ELF-1 (cell line): ENCODE data around the gene MAN1C1.
A peak's percentile ranks its signal among the peaks of the same experiment; 100 is the strongest.

Experiments used
- DNase-seq: peaks from one replicate; pipeline ENCODE4 v3.0.0-alpha.2; 2016; ENCODE audit warnings: low read depth, low spot score

Gene MAN1C1

DNA sequence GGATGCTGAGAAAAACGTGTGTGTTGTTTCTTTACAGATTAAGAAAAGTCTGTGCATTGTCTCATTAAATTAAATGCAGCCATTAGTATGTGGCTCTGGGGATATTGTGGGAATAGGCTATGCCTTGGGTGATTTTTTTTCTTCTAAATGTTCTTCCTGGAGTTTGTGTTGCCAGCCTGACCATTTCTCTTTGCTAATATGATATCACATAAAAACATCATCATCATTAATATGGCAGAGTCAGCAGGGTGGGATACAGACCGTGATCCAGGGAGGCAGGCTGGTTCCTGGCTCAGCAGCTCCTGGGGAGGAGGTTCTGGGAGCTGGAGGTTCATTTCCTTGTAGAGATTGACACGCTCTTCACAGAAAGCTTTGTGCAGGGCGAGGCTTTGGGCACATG, 122.8 kb downstream of the MAN1C1 start:
- no peak for DNase-seq

DNA sequence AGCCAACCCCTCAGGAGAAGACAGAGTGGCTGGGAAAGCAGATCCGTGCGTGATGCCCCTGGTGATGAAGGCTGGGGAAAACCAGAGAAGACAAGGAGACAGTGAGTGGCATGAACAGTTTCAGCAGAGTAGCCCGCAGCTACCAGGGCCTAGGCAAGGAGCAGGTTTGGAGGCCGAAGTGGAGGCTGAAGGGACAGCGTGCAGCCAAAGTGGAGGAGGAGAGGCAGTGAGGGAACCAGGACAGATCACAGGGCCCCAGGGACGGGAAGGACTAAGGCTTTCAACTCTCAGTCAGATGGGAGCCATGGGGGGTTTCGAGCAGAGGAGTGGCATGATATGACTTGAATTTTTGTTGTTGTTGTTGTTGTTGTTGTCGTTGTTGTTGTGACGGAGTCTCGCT, 123.5 kb downstream of the MAN1C1 start:
- DNase-seq = no peak

DNA sequence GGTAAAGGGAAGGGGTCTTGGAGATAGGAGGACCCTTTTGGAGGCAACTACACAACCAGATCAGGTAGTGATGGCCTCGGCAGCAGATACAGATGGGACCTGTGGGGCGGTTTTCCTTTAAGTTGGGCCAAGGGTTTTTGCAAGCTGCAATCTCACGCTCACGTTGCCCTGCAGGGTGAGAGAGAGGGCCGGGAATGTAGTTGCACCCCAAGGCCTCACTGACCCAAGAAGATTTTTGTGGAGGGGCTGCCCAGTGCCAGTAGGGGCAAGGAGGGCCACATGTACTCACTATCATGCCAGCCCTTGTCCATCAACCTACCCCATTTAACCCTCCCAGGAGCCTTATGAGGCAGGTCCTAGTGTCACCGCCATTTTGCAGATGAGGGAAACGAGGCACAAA, 125.7 kb downstream of the MAN1C1 start:
- no peak for DNase-seq

- no peak for DNase-seq
Measured at GRCh38 chr1:25743164-25744139, 126.9 kb downstream of the MAN1C1 start.

DNA sequence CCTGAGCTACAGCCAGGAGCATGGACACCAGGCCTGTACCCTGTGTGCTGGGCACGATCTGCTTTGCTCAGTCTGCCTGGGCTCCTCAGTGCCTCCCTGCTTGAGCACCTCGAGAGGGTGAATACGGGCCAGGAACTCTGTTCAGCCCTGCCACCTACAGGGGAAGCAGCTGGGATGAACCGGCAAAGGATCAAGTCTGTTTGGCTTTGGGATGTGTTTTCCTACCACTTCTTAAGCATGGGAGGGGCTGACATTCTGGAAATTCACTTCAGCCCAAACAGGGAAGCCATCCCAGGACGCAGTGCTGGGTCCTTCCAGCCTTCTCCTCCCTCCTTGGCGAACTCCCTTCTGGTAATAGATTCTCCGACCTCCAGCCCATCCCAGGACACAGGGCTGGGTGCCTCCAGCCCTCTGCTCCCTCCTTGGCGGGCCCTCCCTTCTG, 127.6 kb downstream of the MAN1C1 start:
- DNase-seq = peak; percentile 77

DNA sequence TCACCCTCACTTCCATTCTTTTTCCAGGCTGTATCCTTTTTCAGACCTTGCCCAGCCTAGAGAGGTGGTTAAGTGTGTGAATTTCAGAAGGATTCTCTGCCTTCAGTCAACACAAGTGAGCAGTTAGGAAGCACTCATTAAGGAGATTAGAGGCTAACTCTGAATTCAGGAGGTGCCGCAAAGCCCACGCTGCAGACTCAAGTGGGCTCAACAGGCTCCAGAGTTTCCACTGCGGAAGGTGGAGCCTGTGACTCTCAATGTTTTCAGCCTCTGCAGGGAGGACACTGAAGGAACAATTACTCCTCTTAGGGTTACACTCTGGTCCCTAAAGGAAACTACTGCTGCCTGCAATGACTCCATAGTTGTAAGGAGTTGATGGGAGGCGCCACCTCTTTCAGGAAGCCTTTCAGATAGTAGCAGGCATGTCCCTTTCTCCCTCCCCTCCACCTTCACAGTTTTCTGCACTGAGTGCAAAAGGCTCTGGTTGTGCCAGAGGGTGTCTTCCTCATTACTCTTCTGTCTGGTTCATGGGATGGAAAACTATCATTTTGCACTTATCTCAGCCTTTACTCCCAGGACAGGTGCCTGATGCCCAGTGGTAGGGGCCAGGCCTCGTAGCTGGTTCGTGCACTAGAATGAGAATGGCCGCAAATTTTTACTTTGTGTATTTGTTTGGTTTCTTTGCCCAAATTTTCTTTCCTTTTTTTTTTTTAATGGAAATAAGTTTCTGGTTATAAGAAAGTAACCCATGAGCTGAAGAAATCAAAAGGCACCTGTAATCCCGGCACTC, 128.2 kb downstream of the MAN1C1 start:
- DNase-seq = no peak

GRCh38 chr1:25746299-25747045, 129.9 kb downstream of the MAN1C1 start:
- DNase-seq = no peak

DNA sequence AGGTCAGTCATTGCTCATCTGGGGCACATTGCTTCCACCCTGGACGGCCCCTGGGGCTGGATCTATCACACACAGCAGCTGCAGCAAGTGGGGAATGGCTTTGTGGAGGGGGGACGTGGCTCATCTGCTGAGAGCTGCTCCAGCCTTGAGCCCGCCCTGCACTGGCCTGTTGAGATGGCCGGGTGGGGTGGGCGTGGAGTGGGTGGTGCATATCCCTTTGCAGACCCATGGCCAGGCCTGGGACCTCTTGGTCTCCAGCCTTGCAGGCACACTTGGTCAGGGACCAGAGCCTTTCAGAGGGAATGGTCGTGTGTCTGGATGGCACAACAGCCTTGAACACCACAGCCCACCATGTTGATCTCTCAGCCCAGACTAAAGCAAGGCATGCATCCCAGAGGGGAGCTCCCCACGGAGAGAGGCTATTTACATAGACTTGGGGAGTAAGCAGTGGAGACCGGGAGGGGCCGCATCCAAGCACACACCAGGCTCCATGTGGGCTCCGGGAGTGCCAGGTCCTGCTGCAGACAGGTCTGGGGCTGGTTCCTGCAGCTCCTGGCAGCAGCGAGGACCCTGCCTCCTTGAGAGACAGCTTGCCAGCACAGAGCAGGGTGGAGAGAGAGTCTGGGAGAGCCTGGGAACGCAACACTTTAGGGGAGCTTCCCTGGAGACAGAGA, 130.6 kb downstream of the MAN1C1 start:
- no peak for DNase-seq

DNA sequence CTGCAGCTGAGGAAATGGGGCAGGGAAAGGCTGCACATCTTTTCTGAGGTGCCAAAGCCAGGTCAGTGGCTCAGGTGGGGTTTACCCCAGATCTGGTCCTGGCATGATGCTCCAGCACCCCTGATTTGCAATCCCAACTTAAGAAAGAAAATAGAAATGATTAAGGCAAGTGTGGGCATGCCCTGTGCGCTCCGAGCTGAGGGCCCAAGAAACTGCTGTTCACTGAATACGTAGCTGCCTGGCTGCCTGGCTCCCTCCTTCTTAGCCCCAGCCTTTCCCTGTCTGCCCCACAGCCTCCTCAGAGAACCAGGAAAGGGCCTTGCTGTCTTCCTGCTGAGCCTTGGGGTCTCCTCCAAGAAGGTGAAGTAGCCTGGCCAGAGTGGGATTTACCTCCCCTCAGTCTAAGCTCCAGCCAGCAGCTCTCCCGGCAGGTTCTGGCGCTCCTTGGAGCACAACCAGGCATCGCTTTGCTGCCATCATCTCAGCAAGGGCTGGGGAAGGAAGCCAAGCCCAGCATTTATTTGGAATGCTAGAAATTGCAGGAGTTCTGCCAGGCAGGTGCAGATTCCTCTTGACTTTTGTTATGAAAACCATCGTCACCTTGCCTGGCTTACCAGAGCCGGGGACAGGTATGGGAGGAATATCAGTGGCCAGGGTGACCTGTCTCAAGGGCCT, 132.1 kb downstream of the MAN1C1 start:
- no peak for DNase-seq

- DNase-seq = no peak
Measured at GRCh38 chr1:25750923-25751605, 134.5 kb downstream of the MAN1C1 start.

DNA sequence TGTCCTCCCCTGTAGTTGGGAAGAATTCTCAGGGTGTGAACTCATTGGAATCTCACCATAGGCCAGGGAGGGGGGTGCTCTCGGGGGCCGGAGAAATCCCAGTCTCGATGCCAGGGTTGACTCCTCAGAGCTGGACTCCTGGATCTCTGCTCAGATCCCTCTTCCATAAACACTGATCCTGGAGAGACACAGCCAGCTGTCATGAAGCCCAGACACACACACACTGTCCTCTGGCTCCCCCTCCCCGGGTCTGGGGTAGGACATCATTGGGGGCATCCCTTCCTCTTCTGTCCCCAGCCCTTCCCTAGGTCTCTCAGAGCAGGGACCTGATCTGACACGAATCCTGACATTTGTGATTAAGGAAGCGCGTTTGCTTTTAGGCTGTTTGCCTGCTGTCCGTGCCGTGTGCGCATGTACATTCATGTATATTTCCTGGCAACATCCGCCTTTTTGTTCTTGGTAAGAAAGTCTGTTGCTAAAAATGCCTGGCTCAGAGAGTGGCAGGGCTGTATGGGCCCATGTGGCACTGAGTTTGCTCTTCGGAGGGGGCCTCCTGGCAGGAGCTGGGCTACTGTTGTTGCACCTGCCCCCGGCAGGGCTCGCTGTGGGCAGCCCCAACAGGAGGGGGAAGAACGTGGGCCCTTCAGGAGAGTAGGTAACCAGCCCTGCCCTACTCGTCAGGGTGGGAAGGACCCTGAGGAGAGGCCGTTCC, 138.0 kb downstream of the MAN1C1 start:
- no peak for DNase-seq

- no peak for DNase-seq
Measured at GRCh38 chr1:25755475-25756125, 139.0 kb downstream of the MAN1C1 start.

DNA sequence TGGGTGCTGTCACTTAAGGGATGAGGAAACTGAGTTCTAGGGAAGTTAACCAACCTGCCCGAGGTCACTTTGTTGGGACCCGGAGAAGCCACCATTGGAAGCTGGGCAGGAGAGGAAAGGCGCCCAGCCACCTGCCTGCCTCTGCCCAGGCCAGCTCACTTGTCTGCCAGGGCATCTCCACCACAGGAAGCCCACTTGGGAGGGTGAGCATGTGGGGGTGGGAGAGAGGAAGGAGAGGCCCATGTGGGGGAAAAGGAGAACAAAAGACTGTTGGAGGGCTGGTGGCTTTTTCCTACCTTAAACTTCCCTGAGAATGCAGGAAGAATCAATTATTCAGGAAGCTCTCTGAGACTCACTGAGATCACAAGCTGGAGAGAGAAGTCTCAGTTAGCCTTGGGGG, 139.6 kb downstream of the MAN1C1 start:
- no peak for DNase-seq

- peak; percentile 50 for DNase-seq
Measured at GRCh38 chr1:25757151-25757845, 140.7 kb downstream of the MAN1C1 start.

DNA sequence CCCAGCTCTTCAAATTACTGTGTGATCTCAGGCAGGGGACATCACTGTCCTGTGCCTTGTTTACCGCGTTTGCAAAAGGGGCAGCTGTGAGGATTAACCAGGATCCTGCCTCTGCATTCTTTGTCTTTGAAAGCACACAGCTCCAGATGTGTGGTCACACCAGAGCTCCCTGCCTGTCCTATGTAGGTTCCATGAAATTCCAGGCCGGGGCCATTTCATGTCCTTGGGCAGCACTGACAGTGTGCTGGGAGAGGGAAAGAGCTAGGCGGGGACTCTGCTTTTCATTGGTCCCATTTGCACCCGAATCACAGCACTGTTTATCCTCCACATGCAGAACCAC, 141.2 kb downstream of the MAN1C1 start:
- DNase-seq = no peak

GRCh38 chr1:25758466-25759070, 142.0 kb downstream of the MAN1C1 start:
- DNase-seq = no peak

DNA sequence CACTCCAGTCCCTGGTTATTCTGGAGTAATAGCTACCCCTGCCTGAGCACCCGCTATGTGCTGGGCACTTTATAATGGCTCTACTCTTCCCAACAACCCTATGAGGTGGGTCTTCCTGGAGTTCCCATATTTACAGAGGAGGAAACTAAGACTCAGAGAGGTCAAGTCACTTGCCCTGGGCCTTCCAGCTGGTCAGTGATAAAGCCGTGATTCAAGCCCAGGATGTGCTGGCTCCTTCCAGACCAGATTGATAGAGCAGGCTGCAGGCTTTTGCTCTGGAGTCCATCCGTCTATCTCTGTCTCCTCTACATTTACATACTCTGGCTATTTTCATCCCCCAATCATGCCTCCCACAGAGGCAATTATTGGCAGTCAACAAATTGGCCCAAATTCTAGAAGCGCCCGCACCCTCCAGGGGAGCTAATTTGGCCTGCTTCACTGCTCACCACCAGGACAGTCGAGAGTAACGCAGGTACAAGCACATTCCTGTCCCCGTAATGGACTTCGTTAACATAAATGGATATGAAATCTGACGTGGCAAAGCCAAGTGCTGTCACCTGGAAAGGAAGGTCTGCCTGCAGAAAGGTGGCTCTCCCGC, 143.6 kb downstream of the MAN1C1 start:
- DNase-seq = no peak

DNA sequence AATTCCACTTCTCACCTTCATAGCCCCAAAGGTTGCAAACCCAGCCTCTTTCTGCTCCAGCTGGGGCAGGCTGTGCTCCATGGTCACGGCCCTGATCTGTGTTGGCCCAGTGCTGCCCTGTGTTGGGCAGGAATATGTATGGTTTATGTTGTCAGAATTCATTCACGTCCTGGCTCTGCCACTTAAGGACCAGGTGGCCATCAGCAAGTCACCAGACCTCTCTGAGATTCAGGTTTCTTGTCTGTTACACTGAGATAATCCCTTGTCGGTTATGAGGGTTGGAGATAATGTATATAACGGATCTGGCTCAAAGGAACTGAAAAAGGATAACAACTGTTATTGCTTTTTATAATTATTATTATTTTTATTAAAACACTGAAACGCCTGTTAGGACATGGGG, 144.3 kb downstream of the MAN1C1 start:
- DNase-seq = no peak
